Progenitor cell of endocrine pancreas (in vitro differentiated cells): ENCODE measurements around the gene RBM47. TPM values are rescaled to one million over a fixed set of nuclear protein-coding genes. Genes with fewer than 3 reads are reported as not detected.
"Not testable (repeated sequence)": the region's sequence is repeated elsewhere in the genome, so short reads cannot be mapped to it uniquely, and the experiment has no call there.

Experiments
- DNase-seq: peaks from one replicate; pipeline ENCODE4 v3.0.0; 2021; ENCODE audit warnings: low spot score; ENCODE audit not compliant: unreplicated experiment
- H3K27ac Mint-ChIP-seq: 2 replicates; pipeline ENCODE4 v1.8.0; 2021; ENCODE audit warnings: mild to moderate bottlenecking, moderate library complexity, mixed read lengths
- H3K27me3 Mint-ChIP-seq: 2 replicates; pipeline ENCODE4 v1.8.0; 2021; ENCODE audit warnings: mixed read lengths
- H3K36me3 Mint-ChIP-seq: 2 replicates; pipeline ENCODE4 v1.8.0; 2022; ENCODE audit warnings: mixed read lengths; ENCODE audit not compliant: insufficient read depth
- H3K4me1 Mint-ChIP-seq: 2 replicates; pipeline ENCODE4 v1.8.0; 2021; ENCODE audit warnings: low read depth, mixed read lengths
- H3K4me3 Mint-ChIP-seq: 2 replicates; pipeline ENCODE4 v1.8.0; 2021; ENCODE audit warnings: low read depth, mild to moderate bottlenecking, moderate library complexity, mixed read lengths
- H3K9me3 Mint-ChIP-seq: 2 replicates; pipeline ENCODE4 v1.8.0; 2021; ENCODE audit warnings: low read depth, mixed read lengths
- CTCF ChIP-seq: fragments of 200-600 bp; sonication (generic); IDR thresholded peaks from one replicate; pipeline ENCODE4 v1.5.0; 2021; ENCODE audit warnings: antibody characterized with exemption, mild to moderate bottlenecking; ENCODE audit not compliant: unreplicated experiment
- total RNA-seq: library from RNA; stranded (reverse); gene quantifications from 2 replicates; pipeline ENCODE4 v1.2.1, GENCODE V29; 2021

Gene RBM47
- total RNA-seq, 1 donor from 2014 or later, result 64.8 TPM

- H3K4me1 Mint-ChIP-seq, result peaks cover 7% of the 10 kb centered on the region
- DNase-seq, result no peak
- no peaks in the 10 kb centered on the region for H3K27me3 Mint-ChIP-seq
- H3K36me3 Mint-ChIP-seq, result peaks cover 2% of the 10 kb centered on the region
- H3K9me3 Mint-ChIP-seq, result peaks cover 13% of the 10 kb centered on the region
- TF ChIP-seq CTCF, result no peak
- H3K4me3 Mint-ChIP-seq, result no peak overlapping the region
- H3K27ac Mint-ChIP-seq, result no peak overlapping the region
Observed at GRCh38 chr4:40409835-40410234, 219.8 kb downstream of the RBM47 start.

- not testable (repeated sequence) for H3K36me3 Mint-ChIP-seq, DNase-seq, H3K27me3 Mint-ChIP-seq, H3K27ac Mint-ChIP-seq, H3K4me3 Mint-ChIP-seq
- Mint-ChIP-seq H3K9me3 (peaks cover 13% of the 10 kb centered on the region), H3K4me1 (peaks cover 21% of the 10 kb centered on the region)
Observed at GRCh38 chr4:40407468-40407867, 222.2 kb downstream of the RBM47 start.

GRCh38 chr4:40406340-40406739 lies 223.3 kb downstream of the RBM47 start:
- DNase-seq, result no peak
- Mint-ChIP-seq H3K9me3 (peaks cover 13% of the 10 kb centered on the region), H3K36me3 (peaks cover 2% of the 10 kb centered on the region), H3K4me1 (peaks cover 21% of the 10 kb centered on the region), H3K4me3 (no peak overlapping the region), H3K27ac (no peak overlapping the region), H3K27me3 (no peaks in the 10 kb centered on the region)
- no peak for TF ChIP-seq CTCF

GRCh38 chr4:40405193-40405592 lies 224.5 kb downstream of the RBM47 start:
- no peak for DNase-seq
- H3K9me3 Mint-ChIP-seq, result peaks cover 13% of the 10 kb centered on the region
- H3K27me3 Mint-ChIP-seq, result no peaks in the 10 kb centered on the region
- H3K4me1 Mint-ChIP-seq, result peaks cover 21% of the 10 kb centered on the region
- no peak overlapping the region for H3K27ac Mint-ChIP-seq
- H3K4me3 Mint-ChIP-seq, result no peak overlapping the region
- H3K36me3 Mint-ChIP-seq, result peaks cover 2% of the 10 kb centered on the region
- no peak for TF ChIP-seq CTCF

- TF ChIP-seq CTCF, result no peak
- H3K27me3 Mint-ChIP-seq, result no peaks in the 10 kb centered on the region
- H3K36me3 Mint-ChIP-seq, result peaks cover 2% of the 10 kb centered on the region
- peaks cover 13% of the 10 kb centered on the region for H3K9me3 Mint-ChIP-seq
- peaks cover 21% of the 10 kb centered on the region for H3K4me1 Mint-ChIP-seq
- H3K27ac Mint-ChIP-seq, result peak overlapping the region; percentile 5
- H3K4me3 Mint-ChIP-seq, result no peak overlapping the region
- no peak for DNase-seq
Observed at GRCh38 chr4:40403081-40403480, 226.6 kb downstream of the RBM47 start.

GRCh38 chr4:40402556-40402955 lies 227.1 kb downstream of the RBM47 start:
- H3K4me3 Mint-ChIP-seq, result no peak overlapping the region
- peaks cover 21% of the 10 kb centered on the region for H3K4me1 Mint-ChIP-seq
- TF ChIP-seq CTCF, result no peak
- peaks cover 2% of the 10 kb centered on the region for H3K36me3 Mint-ChIP-seq
- peaks cover 9% of the 10 kb centered on the region for H3K9me3 Mint-ChIP-seq
- H3K27ac Mint-ChIP-seq, result no peak overlapping the region
- no peak for DNase-seq
- no peaks in the 10 kb centered on the region for H3K27me3 Mint-ChIP-seq
